AG10803 (cell line): ENCODE results near the gene SFMBT1.
A peak's percentile ranks its signal among the peaks of the same experiment; 100 is the strongest.

Experiments
- DNase-seq: peaks from one replicate; pipeline ENCODE4 v3.0.0; 2010; ENCODE audit warnings: low read depth
- H3K4me3 ChIP-seq: 2 replicates; pipeline ENCODE4 v1.5.1; 2011; ENCODE audit warnings: mild to moderate bottlenecking, low read length, control low read depth
- CTCF ChIP-seq: conservative IDR thresholded peaks from 2 replicates; pipeline ENCODE4 v1.5.1; 2011; ENCODE audit warnings: mild to moderate bottlenecking, low read length, control low read depth, inconsistent platforms

SFMBT1 gene

GRCh38 chr3:53045518-53046170 lies at the start of gene SFMBT1:
Gene SFMBT1, minus strand, starts transcription at chr3:53046073. Its CDS starts 76,945 bp downstream, at chr3:52969128.
- H3K4me3 ChIP-seq = peak within 1 kb of the TSS; percentile 75
- no peak for TF ChIP-seq CTCF
- peak; percentile 59 for DNase-seq

- no peak overlapping the region for H3K4me3 ChIP-seq
- TF ChIP-seq CTCF = no peak
- no peak for DNase-seq
Measured at GRCh38 chr3:53092942-53093341, 47.1 kb upstream of the SFMBT1 start.

GRCh38 chr3:53092216-53092615 lies 46.3 kb upstream of the SFMBT1 start:
- no peak for TF ChIP-seq CTCF
- no peak for DNase-seq
- H3K4me3 ChIP-seq = no peak overlapping the region

GRCh38 chr3:53091011-53091410 lies 45.1 kb upstream of the SFMBT1 start:
- DNase-seq = no peak
- no peak for TF ChIP-seq CTCF
- H3K4me3 ChIP-seq = no peak overlapping the region

GRCh38 chr3:53089511-53089910 lies 43.6 kb upstream of the SFMBT1 start:
- DNase-seq = no peak
- TF ChIP-seq CTCF = no peak
- no peak overlapping the region for H3K4me3 ChIP-seq

GRCh38 chr3:53085476-53085875 lies 39.6 kb upstream of the SFMBT1 start:
- TF ChIP-seq CTCF = no peak
- H3K4me3 ChIP-seq = no peak overlapping the region
- no peak for DNase-seq

GRCh38 chr3:53084310-53085001 lies 38.6 kb upstream of the SFMBT1 start:
- DNase-seq = peak; percentile 31
- H3K4me3 ChIP-seq = no peak overlapping the region
- no peak for TF ChIP-seq CTCF
